ENCODE results near the gene TUNAR.

The TUNAR gene

DNA sequence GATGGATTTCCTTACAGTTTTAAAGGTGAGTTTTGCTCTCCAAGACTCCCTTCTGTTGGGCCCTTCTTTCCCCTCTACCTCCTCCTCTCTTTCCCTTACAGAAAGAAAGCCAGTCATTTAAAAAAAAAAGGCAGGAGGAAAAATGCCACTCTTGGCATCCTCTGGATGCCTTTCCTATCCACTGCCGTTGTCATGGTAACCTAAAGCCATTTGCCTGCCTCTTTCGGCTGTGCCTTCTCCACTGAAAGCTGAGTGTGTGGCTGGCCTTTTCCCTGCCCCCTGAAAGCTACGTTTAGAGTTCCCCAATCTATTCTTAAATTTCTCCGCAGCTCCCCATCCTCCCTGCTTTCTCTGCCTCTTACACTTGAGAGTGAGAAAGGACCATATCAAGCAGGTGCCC, 67.1 kb downstream of the TUNAR start:
- no peak for ATAC-seq
- no peak for TF ChIP-seq ZNF70 (CRISPR knock-in tag; IDR thresholded peaks at IDR 0.05)
- TF ChIP-seq, protein P1, sequence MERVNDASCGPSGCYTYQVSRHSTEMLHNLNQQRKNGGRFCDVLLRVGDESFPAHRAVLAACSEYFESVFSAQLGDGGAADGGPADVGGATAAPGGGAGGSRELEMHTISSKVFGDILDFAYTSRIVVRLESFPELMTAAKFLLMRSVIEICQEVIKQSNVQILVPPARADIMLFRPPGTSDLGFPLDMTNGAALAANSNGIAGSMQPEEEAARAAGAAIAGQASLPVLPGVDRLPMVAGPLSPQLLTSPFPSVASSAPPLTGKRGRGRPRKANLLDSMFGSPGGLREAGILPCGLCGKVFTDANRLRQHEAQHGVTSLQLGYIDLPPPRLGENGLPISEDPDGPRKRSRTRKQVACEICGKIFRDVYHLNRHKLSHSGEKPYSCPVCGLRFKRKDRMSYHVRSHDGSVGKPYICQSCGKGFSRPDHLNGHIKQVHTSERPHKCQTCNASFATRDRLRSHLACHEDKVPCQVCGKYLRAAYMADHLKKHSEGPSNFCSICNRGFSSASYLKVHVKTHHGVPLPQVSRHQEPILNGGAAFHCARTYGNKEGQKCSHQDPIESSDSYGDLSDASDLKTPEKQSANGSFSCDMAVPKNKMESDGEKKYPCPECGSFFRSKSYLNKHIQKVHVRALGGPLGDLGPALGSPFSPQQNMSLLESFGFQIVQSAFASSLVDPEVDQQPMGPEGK (CRISPR knock-in tag; IDR thresholded peaks at IDR 0.05; ENCODE audit: borderline replicate concordance): no peak
- TF ChIP-seq GLIS3 (CRISPR knock-in tag; IDR thresholded peaks at IDR 0.05): no peak
- TF ChIP-seq, protein P2, sequence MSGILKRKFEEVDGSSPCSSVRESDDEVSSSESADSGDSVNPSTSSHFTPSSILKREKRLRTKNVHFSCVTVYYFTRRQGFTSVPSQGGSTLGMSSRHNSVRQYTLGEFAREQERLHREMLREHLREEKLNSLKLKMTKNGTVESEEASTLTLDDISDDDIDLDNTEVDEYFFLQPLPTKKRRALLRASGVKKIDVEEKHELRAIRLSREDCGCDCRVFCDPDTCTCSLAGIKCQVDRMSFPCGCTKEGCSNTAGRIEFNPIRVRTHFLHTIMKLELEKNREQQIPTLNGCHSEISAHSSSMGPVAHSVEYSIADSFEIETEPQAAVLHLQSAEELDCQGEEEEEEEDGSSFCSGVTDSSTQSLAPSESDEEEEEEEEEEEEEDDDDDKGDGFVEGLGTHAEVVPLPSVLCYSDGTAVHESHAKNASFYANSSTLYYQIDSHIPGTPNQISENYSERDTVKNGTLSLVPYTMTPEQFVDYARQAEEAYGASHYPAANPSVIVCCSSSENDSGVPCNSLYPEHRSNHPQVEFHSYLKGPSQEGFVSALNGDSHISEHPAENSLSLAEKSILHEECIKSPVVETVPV (CRISPR knock-in tag; IDR thresholded peaks at IDR 0.05): no peak
- no peak for TF ChIP-seq ZNF565 (CRISPR knock-in tag; conservative IDR thresholded peaks at IDR 0.05; ENCODE audit: low read depth)
- no peak for TF ChIP-seq ESRRG (CRISPR knock-in tag; IDR thresholded peaks at IDR 0.05)
- TF ChIP-seq, protein P3, sequence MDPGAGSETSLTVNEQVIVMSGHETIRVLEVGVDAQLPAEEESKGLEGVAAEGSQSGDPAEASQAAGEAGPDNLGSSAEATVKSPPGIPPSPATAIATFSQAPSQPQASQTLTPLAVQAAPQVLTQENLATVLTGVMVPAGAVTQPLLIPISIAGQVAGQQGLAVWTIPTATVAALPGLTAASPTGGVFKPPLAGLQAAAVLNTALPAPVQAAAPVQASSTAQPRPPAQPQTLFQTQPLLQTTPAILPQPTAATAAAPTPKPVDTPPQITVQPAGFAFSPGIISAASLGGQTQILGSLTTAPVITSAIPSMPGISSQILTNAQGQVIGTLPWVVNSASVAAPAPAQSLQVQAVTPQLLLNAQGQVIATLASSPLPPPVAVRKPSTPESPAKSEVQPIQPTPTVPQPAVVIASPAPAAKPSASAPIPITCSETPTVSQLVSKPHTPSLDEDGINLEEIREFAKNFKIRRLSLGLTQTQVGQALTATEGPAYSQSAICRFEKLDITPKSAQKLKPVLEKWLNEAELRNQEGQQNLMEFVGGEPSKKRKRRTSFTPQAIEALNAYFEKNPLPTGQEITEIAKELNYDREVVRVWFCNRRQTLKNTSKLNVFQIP (CRISPR knock-in tag; IDR thresholded peaks at IDR 0.05; ENCODE audit: borderline replicate concordance, low read depth): no peak
- TF ChIP-seq, protein P4, sequence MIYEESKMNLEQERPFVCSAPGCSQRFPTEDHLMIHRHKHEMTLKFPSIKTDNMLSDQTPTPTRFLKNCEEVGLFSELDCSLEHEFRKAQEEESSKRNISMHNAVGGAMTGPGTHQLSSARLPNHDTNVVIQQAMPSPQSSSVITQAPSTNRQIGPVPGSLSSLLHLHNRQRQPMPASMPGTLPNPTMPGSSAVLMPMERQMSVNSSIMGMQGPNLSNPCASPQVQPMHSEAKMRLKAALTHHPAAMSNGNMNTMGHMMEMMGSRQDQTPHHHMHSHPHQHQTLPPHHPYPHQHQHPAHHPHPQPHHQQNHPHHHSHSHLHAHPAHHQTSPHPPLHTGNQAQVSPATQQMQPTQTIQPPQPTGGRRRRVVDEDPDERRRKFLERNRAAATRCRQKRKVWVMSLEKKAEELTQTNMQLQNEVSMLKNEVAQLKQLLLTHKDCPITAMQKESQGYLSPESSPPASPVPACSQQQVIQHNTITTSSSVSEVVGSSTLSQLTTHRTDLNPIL (CRISPR knock-in tag; IDR thresholded peaks at IDR 0.05; ENCODE audit: low read depth): no peak
- TF ChIP-seq ZFP30 (CRISPR knock-in tag; IDR thresholded peaks at IDR 0.05): no peak
- TF ChIP-seq, protein P5, sequence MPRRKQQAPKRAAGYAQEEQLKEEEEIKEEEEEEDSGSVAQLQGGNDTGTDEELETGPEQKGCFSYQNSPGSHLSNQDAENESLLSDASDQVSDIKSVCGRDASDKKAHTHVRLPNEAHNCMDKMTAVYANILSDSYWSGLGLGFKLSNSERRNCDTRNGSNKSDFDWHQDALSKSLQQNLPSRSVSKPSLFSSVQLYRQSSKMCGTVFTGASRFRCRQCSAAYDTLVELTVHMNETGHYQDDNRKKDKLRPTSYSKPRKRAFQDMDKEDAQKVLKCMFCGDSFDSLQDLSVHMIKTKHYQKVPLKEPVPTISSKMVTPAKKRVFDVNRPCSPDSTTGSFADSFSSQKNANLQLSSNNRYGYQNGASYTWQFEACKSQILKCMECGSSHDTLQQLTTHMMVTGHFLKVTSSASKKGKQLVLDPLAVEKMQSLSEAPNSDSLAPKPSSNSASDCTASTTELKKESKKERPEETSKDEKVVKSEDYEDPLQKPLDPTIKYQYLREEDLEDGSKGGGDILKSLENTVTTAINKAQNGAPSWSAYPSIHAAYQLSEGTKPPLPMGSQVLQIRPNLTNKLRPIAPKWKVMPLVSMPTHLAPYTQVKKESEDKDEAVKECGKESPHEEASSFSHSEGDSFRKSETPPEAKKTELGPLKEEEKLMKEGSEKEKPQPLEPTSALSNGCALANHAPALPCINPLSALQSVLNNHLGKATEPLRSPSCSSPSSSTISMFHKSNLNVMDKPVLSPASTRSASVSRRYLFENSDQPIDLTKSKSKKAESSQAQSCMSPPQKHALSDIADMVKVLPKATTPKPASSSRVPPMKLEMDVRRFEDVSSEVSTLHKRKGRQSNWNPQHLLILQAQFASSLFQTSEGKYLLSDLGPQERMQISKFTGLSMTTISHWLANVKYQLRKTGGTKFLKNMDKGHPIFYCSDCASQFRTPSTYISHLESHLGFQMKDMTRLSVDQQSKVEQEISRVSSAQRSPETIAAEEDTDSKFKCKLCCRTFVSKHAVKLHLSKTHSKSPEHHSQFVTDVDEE (CRISPR knock-in tag; IDR thresholded peaks at IDR 0.05): no peak
- TF ChIP-seq OSR1 (CRISPR knock-in tag; IDR thresholded peaks at IDR 0.05): no peak
- TF ChIP-seq ZNF8 (CRISPR knock-in tag; IDR thresholded peaks at IDR 0.05): no peak
- no peak for TF ChIP-seq TCF4 (CRISPR knock-in tag; IDR thresholded peaks at IDR 0.05; ENCODE audit: borderline replicate concordance)
- TF ChIP-seq ISL1 (CRISPR knock-in tag; IDR thresholded peaks at IDR 0.05): no peak
- no peak for TF ChIP-seq SNAI2 (CRISPR knock-in tag; IDR thresholded peaks at IDR 0.05)
- no peak for TF ChIP-seq CSDC2 (CRISPR knock-in tag; IDR thresholded peaks at IDR 0.05)
- no peak for TF ChIP-seq ZFP3 (CRISPR knock-in tag; IDR thresholded peaks at IDR 0.05)
- TF ChIP-seq ARNTL (CRISPR knock-in tag; IDR thresholded peaks at IDR 0.05; ENCODE audit: borderline replicate concordance, low read depth): no peak
- no peak for TF ChIP-seq TOX (CRISPR knock-in tag; IDR thresholded peaks at IDR 0.05; ENCODE audit: borderline replicate concordance)
- TF ChIP-seq BACH2 (CRISPR knock-in tag; IDR thresholded peaks at IDR 0.05; ENCODE audit: borderline replicate concordance): no peak

DNA sequence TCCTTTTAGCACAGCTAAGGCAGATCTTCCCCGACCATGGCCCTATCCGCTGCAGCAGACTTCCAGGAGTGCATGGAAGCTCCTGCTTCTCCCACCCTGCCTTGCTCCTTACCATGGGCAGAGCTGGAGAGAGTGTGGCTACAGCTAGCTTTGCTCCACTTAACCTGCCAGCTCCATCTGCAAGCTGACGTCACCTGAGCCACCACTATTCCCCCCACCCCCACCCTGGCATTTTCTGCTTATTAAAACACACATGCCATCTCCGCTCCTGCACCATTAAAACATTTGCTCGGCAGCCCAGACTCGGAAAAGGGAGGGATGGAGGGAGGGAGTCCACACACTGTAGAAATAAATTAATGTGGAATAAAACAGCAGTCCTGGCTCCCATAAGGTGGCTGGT, 67.8 kb downstream of the TUNAR start:
- ATAC-seq: no peak
- TF ChIP-seq, protein P5 (CRISPR knock-in tag; IDR thresholded peaks at IDR 0.05): no peak
- TF ChIP-seq, protein P2 (CRISPR knock-in tag; IDR thresholded peaks at IDR 0.05): no peak
- TF ChIP-seq ZFP3 (CRISPR knock-in tag; IDR thresholded peaks at IDR 0.05): no peak
- no peak for TF ChIP-seq ZC3H10 (CRISPR knock-in tag; IDR thresholded peaks at IDR 0.05)
- TF ChIP-seq ZNF8 (CRISPR knock-in tag; IDR thresholded peaks at IDR 0.05): no peak
- no peak for TF ChIP-seq ZNF70 (CRISPR knock-in tag; IDR thresholded peaks at IDR 0.05)
- no peak for TF ChIP-seq ISL1 (CRISPR knock-in tag; IDR thresholded peaks at IDR 0.05)
- no peak for TF ChIP-seq CSDC2 (CRISPR knock-in tag; IDR thresholded peaks at IDR 0.05)
- TF ChIP-seq, protein P4 (CRISPR knock-in tag; IDR thresholded peaks at IDR 0.05; ENCODE audit: low read depth): no peak
- TF ChIP-seq ARNTL (CRISPR knock-in tag; IDR thresholded peaks at IDR 0.05; ENCODE audit: borderline replicate concordance, low read depth): no peak
- no peak for TF ChIP-seq PPARA (CRISPR knock-in tag; IDR thresholded peaks at IDR 0.05; ENCODE audit: borderline replicate concordance)
- TF ChIP-seq ZNF565 (CRISPR knock-in tag; conservative IDR thresholded peaks at IDR 0.05; ENCODE audit: low read depth): no peak
- TF ChIP-seq RARB (CRISPR knock-in tag; IDR thresholded peaks at IDR 0.05): no peak
- no peak for TF ChIP-seq OSR1 (CRISPR knock-in tag; IDR thresholded peaks at IDR 0.05)
- no peak for TF ChIP-seq ESRRG (CRISPR knock-in tag; IDR thresholded peaks at IDR 0.05)
- no peak for TF ChIP-seq TOX (CRISPR knock-in tag; IDR thresholded peaks at IDR 0.05; ENCODE audit: borderline replicate concordance)
- no peak for TF ChIP-seq ZFP30 (CRISPR knock-in tag; IDR thresholded peaks at IDR 0.05)
